Neutrophil (primary cell): ENCODE data around the gene PTRH2.
"Not testable (repeated sequence)": the region's sequence is repeated elsewhere in the genome, so short reads cannot be mapped to it uniquely, and the experiment has no call there.

Experiments used
- H3K27ac ChIP-seq: fragments of 200-600 bp; sonication (generic); 2 replicates; pipeline ENCODE4 v1.5.1; 2016; ENCODE audit warnings: mild to moderate bottlenecking, moderate library complexity
- H3K27me3 ChIP-seq: fragments of 200-600 bp; sonication (generic); 2 replicates; pipeline ENCODE4 v1.6.0; 2016; ENCODE audit warnings: mild to moderate bottlenecking
- H3K36me3 ChIP-seq: fragments of 200-600 bp; sonication (generic); 2 replicates; pipeline ENCODE4 v1.5.1; 2017
- H3K4me1 ChIP-seq, 2 experiments: fragments of 200-600 bp in 1 of 2; sonication (generic) in 1 of 2; 1 replicate in 1 of 2; 2 replicates in 1 of 2; pipeline versions ENCODE4 v1.5.1 to v1.6.1; 2013 to 2016; ENCODE audit warnings: low read depth in 1 of 2, low read length in 1 of 2, mild to moderate bottlenecking in 1 of 2, moderate library complexity in 1 of 2; ENCODE audit not compliant: control insufficient read depth in 1 of 2, insufficient read depth in 1 of 2
- H3K4me3 ChIP-seq, 2 experiments: fragments of 200-600 bp in 1 of 2; sonication (generic) in 1 of 2; 1 replicate in 1 of 2; 2 replicates in 1 of 2; pipeline ENCODE4 v1.5.1; 2013 to 2016; ENCODE audit warnings: low read depth in 1 of 2, low read length in 1 of 2, mild to moderate bottlenecking in 1 of 2, moderate library complexity in 1 of 2
- H3K9me3 ChIP-seq: fragments of 200-600 bp; sonication (generic); 2 replicates; pipeline ENCODE4 v1.5.1; 2016
- CTCF ChIP-seq: fragments of 200-600 bp; sonication (generic); IDR thresholded peaks from 2 replicates; pipeline ENCODE4 v1.5.1; 2016; ENCODE audit warnings: antibody characterized with exemption

PTRH2 gene

GRCh38 chr17:59707149-59707970 is at the start of gene PTRH2, which contains the start of gene VMP1:
Gene PTRH2, minus strand, starts transcription at chr17:59707430. Its CDS starts 9,452 bp downstream, at chr17:59697978.
Gene VMP1, plus strand, starts transcription at chr17:59707654. Its CDS starts 23,793 bp downstream, at chr17:59731447.
- peak; percentile 8 for TF ChIP-seq CTCF
- Histone ChIP-seq H3K4me3 (peak within 1 kb of the TSS; percentile 83 to 97), H3K36me3 (peaks cover 9% of the 10 kb centered on the region), H3K4me1 (peaks cover 45 to 60% of the 10 kb centered on the region in 2 experiments), H3K9me3 (no peaks in the 10 kb centered on the region), H3K27me3 (no peaks in the 10 kb centered on the region), H3K27ac (peak within 1 kb of the TSS; percentile 93)

- TF ChIP-seq CTCF: no peak
- Histone ChIP-seq H3K9me3 (no peaks in the 10 kb centered on the region), H3K36me3 (peaks cover 82% of the 10 kb centered on the region), H3K4me3 (no peak overlapping the region), H3K4me1 (peaks cover 16 to 32% of the 10 kb centered on the region in 2 experiments), H3K27ac (peak overlapping the region; percentile 4), H3K27me3 (no peaks in the 10 kb centered on the region)
These were observed 49.1 kb upstream of the PTRH2 start for GRCh38 chr17:59756236-59756818.

- H3K9me3 ChIP-seq, H3K27me3 ChIP-seq, H3K27ac ChIP-seq, H3K4me3 ChIP-seq: not testable (repeated sequence)
- Histone ChIP-seq H3K36me3 (peaks cover 82% of the 10 kb centered on the region), H3K4me1 (peaks cover 4 to 20% of the 10 kb centered on the region in 2 experiments)
These were observed 47.8 kb upstream of the PTRH2 start for GRCh38 chr17:59755069-59755468.

- H3K4me1 ChIP-seq: peaks cover 0 to 15% of the 10 kb centered on the region in 2 experiments
- H3K9me3 ChIP-seq: no peaks in the 10 kb centered on the region
- peak overlapping the region; percentile 51 for H3K27ac ChIP-seq
- H3K27me3 ChIP-seq: no peaks in the 10 kb centered on the region
- no peak for TF ChIP-seq CTCF
- no peak overlapping the region for H3K4me3 ChIP-seq
- H3K36me3 ChIP-seq: peaks cover 86% of the 10 kb centered on the region
These were observed 47.3 kb upstream of the PTRH2 start for GRCh38 chr17:59754552-59754951.

GRCh38 chr17:59753522-59754467 is 46.6 kb upstream of the PTRH2 start:
- peaks cover 89% of the 10 kb centered on the region for H3K36me3 ChIP-seq
- no peaks in the 10 kb centered on the region for H3K27me3 ChIP-seq
- H3K9me3 ChIP-seq: no peaks in the 10 kb centered on the region
- TF ChIP-seq CTCF: peak; percentile 61
- peaks cover 0 to 12% of the 10 kb centered on the region in 2 experiments for H3K4me1 ChIP-seq
- peak overlapping the region; percentile 51 for H3K27ac ChIP-seq
- H3K4me3 ChIP-seq: no peak overlapping the region
